WTC11 (cell line): Measurements from ENCODE around the gene SLC6A18. TPM values are rescaled to one million over a fixed set of nuclear protein-coding genes. Genes with fewer than 3 reads are reported as not detected.

Experiments used
- ATAC-seq: fragments of 200-7000 bp; cut with Tn5 transposase; 2 replicates; pipeline ENCODE4 v1.10.0; 2021; ENCODE audit warnings: mild to moderate bottlenecking, moderate library complexity
- CTCF ChIA-PET: fragments of 300-600 bp; sonication (Branson Sonifier 250); formaldehyde crosslinking; loops from one replicate; lab custom pipeline; 2021; ENCODE audit warnings: antibody characterized with exemption; lab: Charles Lee
- POLR2A ChIA-PET: fragments of 350-600 bp; sonication (Branson Sonifier 250); formaldehyde crosslinking; loops from one replicate; lab custom pipeline; 2021; ENCODE audit warnings: antibody characterized with exemption; lab: Charles Lee
- DNase-seq: peaks from one replicate; pipeline ENCODE4 v3.0.0; 2021; ENCODE audit warnings: low spot score
- H3K27ac Mint-ChIP-seq: 2 replicates; pipeline ENCODE4 v1.8.0; 2021; ENCODE audit warnings: mixed read lengths
- H3K27me3 Mint-ChIP-seq: 2 replicates; pipeline ENCODE4 v1.8.0; 2021; ENCODE audit warnings: low read depth, mild to moderate bottlenecking, moderate library complexity, mixed read lengths
- H3K36me3 Mint-ChIP-seq: 2 replicates; pipeline ENCODE4 v1.8.0; 2021; ENCODE audit warnings: mixed read lengths
- H3K4me1 Mint-ChIP-seq: 2 replicates; pipeline ENCODE4 v1.8.0; 2022; ENCODE audit warnings: mixed read lengths
- H3K4me3 Mint-ChIP-seq: 2 replicates; pipeline ENCODE4 v1.8.0; 2021; ENCODE audit warnings: mild to moderate bottlenecking, moderate library complexity, mixed read lengths
- H3K9me3 Mint-ChIP-seq: 2 replicates; pipeline ENCODE4 v1.8.0; 2021; ENCODE audit warnings: mixed read lengths
- ELF4 ChIP-seq: sonication (generic); formaldehyde crosslinking; IDR thresholded peaks from 2 replicates; pipeline ENCODE4 v1.8.1; 2022; ENCODE audit warnings: low read depth, mild to moderate bottlenecking, moderate library complexity, missing genetic modification reagents
- FOXJ3 ChIP-seq: sonication (generic); formaldehyde crosslinking; IDR thresholded peaks from 2 replicates; pipeline ENCODE4 v1.9.0; 2021; ENCODE audit warnings: missing genetic modification reagents, mild to moderate bottlenecking, borderline replicate concordance
- HMGA2 ChIP-seq: fragments of 250-450 bp; sonication (Bioruptor Pico); IDR thresholded peaks from 2 replicates; pipeline ENCODE4 v1.4.0; 2021; ENCODE audit warnings: mild to moderate bottlenecking, moderate library complexity
- JAZF1 ChIP-seq: fragments of 250-450 bp; sonication (Bioruptor Pico); IDR thresholded peaks from 2 replicates; pipeline ENCODE4 v1.9.0; 2021; ENCODE audit warnings: moderate library complexity, mild to moderate bottlenecking, inconsistent platforms
- NFYB ChIP-seq: sonication (generic); formaldehyde crosslinking; conservative IDR thresholded peaks from 2 replicates; pipeline ENCODE4 v1.8.0; 2022; ENCODE audit warnings: low read depth, missing genetic modification reagents
- RORB ChIP-seq: fragments of 250-450 bp; sonication (Bioruptor Pico); IDR thresholded peaks from 2 replicates; pipeline ENCODE4 v1.9.0; 2021; ENCODE audit warnings: mild to moderate bottlenecking
- SOX15 ChIP-seq: fragments of 250-450 bp; sonication (Bioruptor Pico); IDR thresholded peaks from 2 replicates; pipeline ENCODE4 v1.9.0; 2021; ENCODE audit warnings: mild to moderate bottlenecking
- ZBTB21 ChIP-seq: sonication (generic); formaldehyde crosslinking; IDR thresholded peaks from 2 replicates; pipeline ENCODE4 v1.8.1; 2023; ENCODE audit warnings: mild to moderate bottlenecking, missing genetic modification reagents, borderline replicate concordance
- ZNF317 ChIP-seq: sonication (generic); formaldehyde crosslinking; IDR thresholded peaks from 2 replicates; pipeline ENCODE4 v1.8.1; 2023; ENCODE audit warnings: low read depth, mild to moderate bottlenecking, moderate library complexity, missing genetic modification reagents, borderline replicate concordance
- ZNF671 ChIP-seq: fragments of 250-450 bp; sonication (Bioruptor Pico); IDR thresholded peaks from 2 replicates; pipeline ENCODE4 v1.8.0; 2021; ENCODE audit warnings: mild to moderate bottlenecking
- total RNA-seq: library from RNA; stranded (reverse); gene quantifications from 3 replicates; pipeline ENCODE4 v1.2.3, GENCODE V29; 2021
- TF ChIP-seq, protein P1 (sequence below): fragments of 250-450 bp; sonication (Bioruptor Pico); IDR thresholded peaks from 2 replicates; pipeline ENCODE4 v1.9.0; 2021; ENCODE audit warnings: mild to moderate bottlenecking, borderline replicate concordance
- TF ChIP-seq, protein P2 (sequence below): sonication (generic); formaldehyde crosslinking; IDR thresholded peaks from 2 replicates; pipeline ENCODE4 v1.8.1; 2022; ENCODE audit warnings: mild to moderate bottlenecking, moderate library complexity, missing genetic modification reagents
- TF ChIP-seq, protein P3 (sequence below): fragments of 250-450 bp; sonication (Bioruptor Pico); IDR thresholded peaks from 2 replicates; pipeline ENCODE4 v1.8.0; 2021; ENCODE audit warnings: mild to moderate bottlenecking
- TF ChIP-seq, protein P4 (sequence below): sonication (generic); formaldehyde crosslinking; IDR thresholded peaks from 2 replicates; pipeline ENCODE4 v1.8.0; 2023; ENCODE audit warnings: missing genetic modification reagents
- TF ChIP-seq, protein P5 (sequence below): fragments of 250-450 bp; sonication (Bioruptor Pico); IDR thresholded peaks from 2 replicates; pipeline ENCODE4 v1.9.0; 2021; ENCODE audit warnings: moderate library complexity, mild to moderate bottlenecking, inconsistent platforms, borderline replicate concordance
- TF ChIP-seq, protein P6 (sequence below): fragments of 250-450 bp; sonication (Bioruptor Pico); IDR thresholded peaks from 2 replicates; pipeline ENCODE4 v1.9.0; 2021; ENCODE audit warnings: mild to moderate bottlenecking
- TF ChIP-seq, protein P7 (sequence below): fragments of 200-600 bp; IDR thresholded peaks from 2 replicates; pipeline ENCODE4 v1.8.0; 2022; ENCODE audit warnings: antibody characterized with exemption
- TF ChIP-seq, protein P8 (sequence below): sonication (generic); formaldehyde crosslinking; IDR thresholded peaks from 2 replicates; pipeline ENCODE4 v1.8.0; 2022; ENCODE audit warnings: mild to moderate bottlenecking, missing genetic modification reagents
- TF ChIP-seq, protein P9 (sequence below): sonication (generic); formaldehyde crosslinking; IDR thresholded peaks from 2 replicates; pipeline ENCODE4 v1.8.0; 2022; ENCODE audit warnings: mild to moderate bottlenecking, missing genetic modification reagents

SLC6A18 gene
- total RNA-seq, 1 experiment from 2014 or later = not detected

DNA sequence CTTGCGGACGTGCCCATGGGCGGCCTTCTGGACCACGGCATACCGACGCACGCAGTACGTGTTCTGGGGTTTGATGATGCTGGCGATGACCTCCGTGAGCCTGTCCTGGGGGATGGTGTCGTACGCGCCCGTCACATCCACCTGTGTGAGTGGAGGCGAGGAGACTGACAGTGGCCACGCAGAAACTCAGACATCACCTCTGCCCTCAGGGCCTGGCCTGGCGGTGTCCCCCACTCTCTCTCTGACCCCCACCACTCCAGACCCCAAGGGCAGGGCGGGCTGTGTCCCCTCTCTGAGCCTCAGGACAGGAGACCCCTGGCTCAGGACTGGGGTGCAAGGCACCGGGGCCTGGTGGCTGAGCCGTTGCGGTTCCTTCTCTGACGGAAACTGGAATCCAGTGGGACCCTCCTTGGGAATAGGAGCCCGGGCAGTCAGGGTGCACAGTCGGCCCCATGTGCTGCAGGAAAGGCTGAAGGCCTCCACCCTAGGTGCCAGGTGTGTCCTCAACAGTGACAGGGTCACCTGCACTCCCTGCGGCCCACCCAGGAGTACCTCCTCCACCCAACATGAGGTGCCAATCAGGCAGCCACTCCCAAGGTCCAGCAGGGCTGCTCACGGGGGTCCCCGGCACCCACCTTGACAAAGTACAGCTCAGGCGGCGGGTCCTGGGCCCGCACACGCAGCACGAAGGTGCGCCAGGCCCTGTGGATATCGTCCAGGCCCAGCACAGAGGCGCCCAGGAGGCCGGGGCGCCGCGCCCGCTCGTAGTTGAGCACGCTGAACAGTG, 53.7 kb downstream of the SLC6A18 start:
- Mint-ChIP-seq H3K4me3 (no peak overlapping the region), H3K36me3 (peaks cover 22% of the 10 kb centered on the region), H3K27me3 (no peaks in the 10 kb centered on the region), H3K27ac (no peak overlapping the region), H3K9me3 (no peaks in the 10 kb centered on the region), H3K4me1 (no peaks in the 10 kb centered on the region)
- ChIA-PET CTCF (no interaction called here), POLR2A (no interaction called here)
- ATAC-seq (no peak), DNase-seq (no peak)
- no peak for TF ChIP-seq SOX15 (CRISPR knock-in tag)
- TF ChIP-seq, protein P1, sequence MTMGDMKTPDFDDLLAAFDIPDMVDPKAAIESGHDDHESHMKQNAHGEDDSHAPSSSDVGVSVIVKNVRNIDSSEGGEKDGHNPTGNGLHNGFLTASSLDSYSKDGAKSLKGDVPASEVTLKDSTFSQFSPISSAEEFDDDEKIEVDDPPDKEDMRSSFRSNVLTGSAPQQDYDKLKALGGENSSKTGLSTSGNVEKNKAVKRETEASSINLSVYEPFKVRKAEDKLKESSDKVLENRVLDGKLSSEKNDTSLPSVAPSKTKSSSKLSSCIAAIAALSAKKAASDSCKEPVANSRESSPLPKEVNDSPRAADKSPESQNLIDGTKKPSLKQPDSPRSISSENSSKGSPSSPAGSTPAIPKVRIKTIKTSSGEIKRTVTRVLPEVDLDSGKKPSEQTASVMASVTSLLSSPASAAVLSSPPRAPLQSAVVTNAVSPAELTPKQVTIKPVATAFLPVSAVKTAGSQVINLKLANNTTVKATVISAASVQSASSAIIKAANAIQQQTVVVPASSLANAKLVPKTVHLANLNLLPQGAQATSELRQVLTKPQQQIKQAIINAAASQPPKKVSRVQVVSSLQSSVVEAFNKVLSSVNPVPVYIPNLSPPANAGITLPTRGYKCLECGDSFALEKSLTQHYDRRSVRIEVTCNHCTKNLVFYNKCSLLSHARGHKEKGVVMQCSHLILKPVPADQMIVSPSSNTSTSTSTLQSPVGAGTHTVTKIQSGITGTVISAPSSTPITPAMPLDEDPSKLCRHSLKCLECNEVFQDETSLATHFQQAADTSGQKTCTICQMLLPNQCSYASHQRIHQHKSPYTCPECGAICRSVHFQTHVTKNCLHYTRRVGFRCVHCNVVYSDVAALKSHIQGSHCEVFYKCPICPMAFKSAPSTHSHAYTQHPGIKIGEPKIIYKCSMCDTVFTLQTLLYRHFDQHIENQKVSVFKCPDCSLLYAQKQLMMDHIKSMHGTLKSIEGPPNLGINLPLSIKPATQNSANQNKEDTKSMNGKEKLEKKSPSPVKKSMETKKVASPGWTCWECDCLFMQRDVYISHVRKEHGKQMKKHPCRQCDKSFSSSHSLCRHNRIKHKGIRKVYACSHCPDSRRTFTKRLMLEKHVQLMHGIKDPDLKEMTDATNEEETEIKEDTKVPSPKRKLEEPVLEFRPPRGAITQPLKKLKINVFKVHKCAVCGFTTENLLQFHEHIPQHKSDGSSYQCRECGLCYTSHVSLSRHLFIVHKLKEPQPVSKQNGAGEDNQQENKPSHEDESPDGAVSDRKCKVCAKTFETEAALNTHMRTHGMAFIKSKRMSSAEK (CRISPR knock-in tag) = no peak
- TF ChIP-seq, protein P2, sequence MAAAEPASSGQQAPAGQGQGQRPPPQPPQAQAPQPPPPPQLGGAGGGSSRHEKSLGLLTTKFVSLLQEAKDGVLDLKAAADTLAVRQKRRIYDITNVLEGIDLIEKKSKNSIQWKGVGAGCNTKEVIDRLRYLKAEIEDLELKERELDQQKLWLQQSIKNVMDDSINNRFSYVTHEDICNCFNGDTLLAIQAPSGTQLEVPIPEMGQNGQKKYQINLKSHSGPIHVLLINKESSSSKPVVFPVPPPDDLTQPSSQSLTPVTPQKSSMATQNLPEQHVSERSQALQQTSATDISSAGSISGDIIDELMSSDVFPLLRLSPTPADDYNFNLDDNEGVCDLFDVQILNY = no peak
- no peak for TF ChIP-seq JAZF1 (CRISPR knock-in tag)
- TF ChIP-seq ZNF317 (CRISPR knock-in tag) = no peak
- no peak for TF ChIP-seq FOXJ3 (CRISPR knock-in tag)
- no peak for TF ChIP-seq ELF4 (CRISPR knock-in tag)
- TF ChIP-seq, protein P3, sequence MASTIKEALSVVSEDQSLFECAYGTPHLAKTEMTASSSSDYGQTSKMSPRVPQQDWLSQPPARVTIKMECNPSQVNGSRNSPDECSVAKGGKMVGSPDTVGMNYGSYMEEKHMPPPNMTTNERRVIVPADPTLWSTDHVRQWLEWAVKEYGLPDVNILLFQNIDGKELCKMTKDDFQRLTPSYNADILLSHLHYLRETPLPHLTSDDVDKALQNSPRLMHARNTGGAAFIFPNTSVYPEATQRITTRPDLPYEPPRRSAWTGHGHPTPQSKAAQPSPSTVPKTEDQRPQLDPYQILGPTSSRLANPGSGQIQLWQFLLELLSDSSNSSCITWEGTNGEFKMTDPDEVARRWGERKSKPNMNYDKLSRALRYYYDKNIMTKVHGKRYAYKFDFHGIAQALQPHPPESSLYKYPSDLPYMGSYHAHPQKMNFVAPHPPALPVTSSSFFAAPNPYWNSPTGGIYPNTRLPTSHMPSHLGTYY (CRISPR knock-in tag) = no peak
- TF ChIP-seq, protein P4, sequence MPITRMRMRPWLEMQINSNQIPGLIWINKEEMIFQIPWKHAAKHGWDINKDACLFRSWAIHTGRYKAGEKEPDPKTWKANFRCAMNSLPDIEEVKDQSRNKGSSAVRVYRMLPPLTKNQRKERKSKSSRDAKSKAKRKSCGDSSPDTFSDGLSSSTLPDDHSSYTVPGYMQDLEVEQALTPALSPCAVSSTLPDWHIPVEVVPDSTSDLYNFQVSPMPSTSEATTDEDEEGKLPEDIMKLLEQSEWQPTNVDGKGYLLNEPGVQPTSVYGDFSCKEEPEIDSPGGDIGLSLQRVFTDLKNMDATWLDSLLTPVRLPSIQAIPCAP (CRISPR knock-in tag) = no peak
- no peak for TF ChIP-seq ZBTB21 (CRISPR knock-in tag)
- TF ChIP-seq, protein P5, sequence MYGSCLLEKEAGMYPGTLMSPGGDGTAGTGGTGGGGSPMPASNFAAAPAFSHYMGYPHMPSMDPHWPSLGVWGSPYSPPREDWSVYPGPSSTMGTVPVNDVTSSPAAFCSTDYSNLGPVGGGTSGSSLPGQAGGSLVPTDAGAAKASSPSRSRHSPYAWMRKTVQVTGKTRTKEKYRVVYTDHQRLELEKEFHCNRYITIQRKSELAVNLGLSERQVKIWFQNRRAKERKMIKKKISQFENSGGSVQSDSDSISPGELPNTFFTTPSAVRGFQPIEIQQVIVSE (CRISPR knock-in tag) = no peak

DNA sequence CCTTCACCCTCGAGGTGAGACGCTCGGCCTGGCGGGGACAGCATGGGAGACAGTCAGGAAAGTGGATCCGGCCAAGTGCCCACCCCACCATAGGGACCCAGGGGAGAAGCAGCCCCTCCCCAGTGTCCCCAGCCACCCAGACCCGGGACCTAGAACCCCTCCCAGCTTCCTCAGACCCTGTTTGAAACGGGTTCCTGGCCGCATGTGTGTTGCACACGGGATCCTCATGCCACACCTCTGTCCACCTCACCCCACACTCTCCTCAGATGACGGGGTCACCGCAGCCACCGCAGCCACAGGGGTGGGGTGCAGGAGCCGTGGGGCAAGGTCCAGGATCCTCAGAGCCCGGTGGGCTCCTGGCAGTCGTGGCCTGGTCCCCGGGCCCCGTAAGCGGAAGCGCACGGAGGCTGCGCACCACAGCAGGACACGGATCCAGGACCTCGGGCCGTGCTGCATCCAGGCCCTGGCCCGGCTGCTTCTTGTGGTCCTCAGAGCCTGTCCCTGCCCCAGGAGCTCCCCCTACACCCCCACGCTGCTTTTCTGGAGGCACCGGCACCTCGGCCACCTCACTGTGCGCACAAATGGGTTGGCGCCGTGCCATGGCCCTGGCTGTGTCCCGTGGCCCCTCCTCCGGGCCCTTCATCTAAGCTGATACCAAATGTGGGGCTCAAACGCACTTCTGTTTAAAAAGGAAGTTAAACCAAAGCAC, 54.4 kb downstream of the SLC6A18 start:
- no peak for ATAC-seq
- Mint-ChIP-seq H3K27me3 (no peaks in the 10 kb centered on the region), H3K4me3 (no peak overlapping the region), H3K36me3 (peaks cover 15% of the 10 kb centered on the region), H3K9me3 (no peaks in the 10 kb centered on the region), H3K4me1 (no peaks in the 10 kb centered on the region), H3K27ac (no peak overlapping the region)
- DNase-seq = peak; percentile 7
- ChIA-PET CTCF (no interaction called here), POLR2A (no interaction called here)
- TF ChIP-seq HMGA2 (CRISPR knock-in tag) = no peak
- TF ChIP-seq, protein P6, sequence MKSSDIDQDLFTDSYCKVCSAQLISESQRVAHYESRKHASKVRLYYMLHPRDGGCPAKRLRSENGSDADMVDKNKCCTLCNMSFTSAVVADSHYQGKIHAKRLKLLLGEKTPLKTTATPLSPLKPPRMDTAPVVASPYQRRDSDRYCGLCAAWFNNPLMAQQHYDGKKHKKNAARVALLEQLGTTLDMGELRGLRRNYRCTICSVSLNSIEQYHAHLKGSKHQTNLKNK (CRISPR knock-in tag) = no peak
- TF ChIP-seq, protein P7, sequence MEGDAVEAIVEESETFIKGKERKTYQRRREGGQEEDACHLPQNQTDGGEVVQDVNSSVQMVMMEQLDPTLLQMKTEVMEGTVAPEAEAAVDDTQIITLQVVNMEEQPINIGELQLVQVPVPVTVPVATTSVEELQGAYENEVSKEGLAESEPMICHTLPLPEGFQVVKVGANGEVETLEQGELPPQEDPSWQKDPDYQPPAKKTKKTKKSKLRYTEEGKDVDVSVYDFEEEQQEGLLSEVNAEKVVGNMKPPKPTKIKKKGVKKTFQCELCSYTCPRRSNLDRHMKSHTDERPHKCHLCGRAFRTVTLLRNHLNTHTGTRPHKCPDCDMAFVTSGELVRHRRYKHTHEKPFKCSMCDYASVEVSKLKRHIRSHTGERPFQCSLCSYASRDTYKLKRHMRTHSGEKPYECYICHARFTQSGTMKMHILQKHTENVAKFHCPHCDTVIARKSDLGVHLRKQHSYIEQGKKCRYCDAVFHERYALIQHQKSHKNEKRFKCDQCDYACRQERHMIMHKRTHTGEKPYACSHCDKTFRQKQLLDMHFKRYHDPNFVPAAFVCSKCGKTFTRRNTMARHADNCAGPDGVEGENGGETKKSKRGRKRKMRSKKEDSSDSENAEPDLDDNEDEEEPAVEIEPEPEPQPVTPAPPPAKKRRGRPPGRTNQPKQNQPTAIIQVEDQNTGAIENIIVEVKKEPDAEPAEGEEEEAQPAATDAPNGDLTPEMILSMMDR = no peak
- TF ChIP-seq, protein P8, sequence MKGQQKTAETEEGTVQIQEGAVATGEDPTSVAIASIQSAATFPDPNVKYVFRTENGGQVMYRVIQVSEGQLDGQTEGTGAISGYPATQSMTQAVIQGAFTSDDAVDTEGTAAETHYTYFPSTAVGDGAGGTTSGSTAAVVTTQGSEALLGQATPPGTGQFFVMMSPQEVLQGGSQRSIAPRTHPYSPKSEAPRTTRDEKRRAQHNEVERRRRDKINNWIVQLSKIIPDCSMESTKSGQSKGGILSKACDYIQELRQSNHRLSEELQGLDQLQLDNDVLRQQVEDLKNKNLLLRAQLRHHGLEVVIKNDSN (CRISPR knock-in tag) = no peak
- TF ChIP-seq NFYB (CRISPR knock-in tag) = no peak
- TF ChIP-seq ZNF671 = no peak
- no peak for TF ChIP-seq RORB (CRISPR knock-in tag)
- TF ChIP-seq, protein P9, sequence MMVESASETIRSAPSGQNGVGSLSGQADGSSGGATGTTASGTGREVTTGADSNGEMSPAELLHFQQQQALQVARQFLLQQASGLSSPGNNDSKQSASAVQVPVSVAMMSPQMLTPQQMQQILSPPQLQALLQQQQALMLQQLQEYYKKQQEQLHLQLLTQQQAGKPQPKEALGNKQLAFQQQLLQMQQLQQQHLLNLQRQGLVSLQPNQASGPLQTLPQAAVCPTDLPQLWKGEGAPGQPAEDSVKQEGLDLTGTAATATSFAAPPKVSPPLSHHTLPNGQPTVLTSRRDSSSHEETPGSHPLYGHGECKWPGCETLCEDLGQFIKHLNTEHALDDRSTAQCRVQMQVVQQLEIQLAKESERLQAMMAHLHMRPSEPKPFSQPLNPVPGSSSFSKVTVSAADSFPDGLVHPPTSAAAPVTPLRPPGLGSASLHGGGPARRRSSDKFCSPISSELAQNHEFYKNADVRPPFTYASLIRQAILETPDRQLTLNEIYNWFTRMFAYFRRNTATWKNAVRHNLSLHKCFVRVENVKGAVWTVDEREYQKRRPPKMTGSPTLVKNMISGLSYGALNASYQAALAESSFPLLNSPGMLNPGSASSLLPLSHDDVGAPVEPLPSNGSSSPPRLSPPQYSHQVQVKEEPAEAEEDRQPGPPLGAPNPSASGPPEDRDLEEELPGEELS (CRISPR knock-in tag) = no peak
